Pulmonary artery endothelial cell (primary cell): ENCODE data around the gene SSTR5. TPM values are rescaled to one million over a fixed set of nuclear protein-coding genes. Genes with fewer than 3 reads are reported as not detected.
"Not testable (repeated sequence)": the region's sequence is repeated elsewhere in the genome, so short reads cannot be mapped to it uniquely, and the experiment has no call there.

Source experiments
- DNase-seq: peaks from one replicate; pipeline ENCODE4 v3.0.0-alpha.2; 2011; ENCODE audit warnings: low read depth, low spot score
- total RNA-seq: library from RNA; depleted of rRNA; stranded (reverse); fragments of >200 nt; gene quantifications from 2 replicates; pipeline ENCODE4 v1.2.3, GENCODE V29; 2014

The SSTR5 gene
- total RNA-seq, 1 donor from 2014 or later: 0.07 TPM

- DNase-seq: no peak
Measured at GRCh38 chr16:1073566-1074378, 1.2 kb downstream of the SSTR5 start.

GRCh38 chr16:1074379-1074649 lies 1.8 kb downstream of the SSTR5 start:
- no peak for DNase-seq

GRCh38 chr16:1075546-1075945 lies 3.0 kb downstream of the SSTR5 start:
- DNase-seq: no peak

GRCh38 chr16:1076801-1077576 lies 4.4 kb downstream of the SSTR5 start:
- no peak for DNase-seq

- DNase-seq: no peak
Measured at GRCh38 chr16:1077877-1078578, 5.5 kb downstream of the SSTR5 start.

- DNase-seq: peak; percentile 44
Measured at GRCh38 chr16:1078579-1079021, 6.1 kb downstream of the SSTR5 start.

- DNase-seq: no peak
Measured at GRCh38 chr16:1079341-1079740, 6.8 kb downstream of the SSTR5 start.

GRCh38 chr16:1079786-1080525 lies 7.4 kb downstream of the SSTR5 start:
- no peak for DNase-seq

GRCh38 chr16:1080801-1081733 lies 8.5 kb downstream of the SSTR5 start:
- no peak for DNase-seq

- no peak for DNase-seq
Measured at GRCh38 chr16:1081734-1082265, 9.3 kb downstream of the SSTR5 start.

- peak; percentile 26 for DNase-seq
Measured at GRCh38 chr16:1082266-1082951, 9.9 kb downstream of the SSTR5 start.

GRCh38 chr16:1082952-1083675 lies 10.6 kb downstream of the SSTR5 start:
- DNase-seq: no peak

GRCh38 chr16:1084971-1085370 lies 12.4 kb downstream of the SSTR5 start:
- no peak for DNase-seq

GRCh38 chr16:1086443-1086842 lies 13.9 kb downstream of the SSTR5 start:
- not testable (repeated sequence) for DNase-seq

- DNase-seq: no peak
Measured at GRCh38 chr16:1088295-1089170, 16.0 kb downstream of the SSTR5 start.

- no peak for DNase-seq
Measured at GRCh38 chr16:1089439-1089821, 16.9 kb downstream of the SSTR5 start.

- no peak for DNase-seq
Measured at GRCh38 chr16:1089822-1090619, 17.5 kb downstream of the SSTR5 start.
